ENCODE measurements around the gene RPS16. TPM values are rescaled to one million over a fixed set of nuclear protein-coding genes. Genes with fewer than 3 reads are reported as not detected.
A peak's percentile ranks its signal among the peaks of the same experiment; 100 is the strongest.

RPS16 gene
- total and polyA plus RNA-seq, 9 of the 15 experiments (the other 6 are each of a cell fraction or from before 2014, with no cell fraction given): 82.6 to 3,671 (median 2,204) TPM

DNA sequence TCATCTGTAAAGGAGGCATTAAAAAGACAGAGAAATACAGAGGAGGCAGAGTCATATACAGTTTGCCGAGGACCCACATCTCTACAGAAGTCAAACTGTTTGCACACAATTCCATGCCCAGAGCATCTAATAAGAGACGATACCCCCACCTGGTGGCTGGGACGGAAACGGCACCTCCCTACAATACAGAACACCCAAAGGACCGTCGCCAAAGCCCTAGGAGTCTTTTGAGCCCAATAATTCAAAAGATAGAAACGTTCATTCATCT, 24.0 kb downstream of the RPS16 start:
- intact Hi-C loops (cut with micrococcal nuclease): loop anchor here (1.0 to 5.0 kb wide), 5 partner anchors 14 to 289 kb away; partner anchors contain the start of gene SAMD4B
- peak overlapping the region; percentile 21 to 69; a peak in 3 of 4 replicates for H3K9ac ChIP-seq (ENCODE audit: insufficient read depth in 1 of 2, low read depth in 2 of 2, low read length in 2 of 2)
- DNase-seq (ENCODE audit: extremely low read depth in 1 of 4, low spot score in 3 of 4): peak; percentile 45 to 94 (median 62)
- peak; percentile 45 for ATAC-seq
- POLR2A ChIA-PET: interaction anchor here (0.8 to 1.4 kb wide), 4 partner anchors 10 to 24 kb away, joined by 3 to 8 read pairs (median 4); partner anchors contain the start of genes MED29, PAF1 and RPS16
- H3K27me3 ChIP-seq (ENCODE audit: control insufficient read depth in 2 of 2, insufficient read depth in 2 of 2, low read length in 2 of 2): no peaks in the 10 kb centered on the region
- peaks cover 61% of the 10 kb centered on the region for H3K79me2 ChIP-seq (ENCODE audit: control insufficient read depth, insufficient read depth, low read length)
- peaks cover 22% of the 10 kb centered on the region; the same call in 2 of the 3 replicates for H3K36me3 ChIP-seq (ENCODE audit: control insufficient read depth, insufficient read depth, low read length)
- H2AFZ ChIP-seq (ENCODE audit: low read depth, low read length): peak overlapping the region; percentile 52
- H3K4me2 ChIP-seq (ENCODE audit: insufficient read depth, low read length): peak overlapping the region; percentile 70
- CTCF ChIA-PET (ENCODE audit: low intra/inter-chr PET ratio): interaction anchor here (0.6 to 3.7 kb wide), 8 partner anchors 10 to 482 kb away, joined by 3 to 74 read pairs (median 7); no protein-coding TSS in a partner anchor
- no peaks in the 10 kb centered on the region for H3K9me1 ChIP-seq (ENCODE audit: control insufficient read depth, insufficient read depth, low read length)
- peak overlapping the region; percentile 98 for H3K27ac ChIP-seq (ENCODE audit: extremely low read depth, low read depth, low read length)
- in situ Hi-C loops (cut with MboI): no loop called here
- no peak for FAIRE-seq
- WGBS (ENCODE audit: insufficient coverage, low coverage, missing lambda C conversion rate): 0% methylated on average over 7 of the region's 7 CpGs
- H3K4me3 ChIP-seq: peak overlapping the region; percentile 71
- peaks cover 4% of the 10 kb centered on the region; the same call in 1 of the 2 replicates for H4K20me1 ChIP-seq (replicated peaks; ENCODE audit: control insufficient read depth, insufficient read depth, low read length)
- no peaks in the 10 kb centered on the region for H3K9me3 ChIP-seq (replicated peaks; ENCODE audit: control insufficient read depth, insufficient read depth, low read depth, low read length)
- no TSS peak for BruUV-seq (replicated peaks)
- peaks cover 39 to 75% of the 10 kb centered on the region in 2 experiments for H3K4me1 ChIP-seq (replicated peaks in 1 of 2; ENCODE audit: control insufficient read depth in 2 of 2, insufficient read depth in 2 of 2, low read length in 2 of 2)
- no peak for TF ChIP-seq ZNF197 (CRISPR knock-in tag; IDR thresholded peaks at IDR 0.05; ENCODE audit: low read depth)
- no peak for TF ChIP-seq ZNF57 (CRISPR knock-in tag; IDR thresholded peaks at IDR 0.05)
- TF ChIP-seq DMBX1 (CRISPR knock-in tag; IDR thresholded peaks at IDR 0.05; ENCODE audit: borderline replicate concordance): peak; percentile 47; the same call in 1 of the 2 replicates
- no peak for TF ChIP-seq TOE1 (IDR thresholded peaks at IDR 0.05; ENCODE audit: borderline replicate concordance)
- no peak for TF ChIP-seq TOE1 (CRISPR knock-in tag; IDR thresholded peaks at IDR 0.05; ENCODE audit: borderline replicate concordance, low read depth)
- TF ChIP-seq, protein P1, sequence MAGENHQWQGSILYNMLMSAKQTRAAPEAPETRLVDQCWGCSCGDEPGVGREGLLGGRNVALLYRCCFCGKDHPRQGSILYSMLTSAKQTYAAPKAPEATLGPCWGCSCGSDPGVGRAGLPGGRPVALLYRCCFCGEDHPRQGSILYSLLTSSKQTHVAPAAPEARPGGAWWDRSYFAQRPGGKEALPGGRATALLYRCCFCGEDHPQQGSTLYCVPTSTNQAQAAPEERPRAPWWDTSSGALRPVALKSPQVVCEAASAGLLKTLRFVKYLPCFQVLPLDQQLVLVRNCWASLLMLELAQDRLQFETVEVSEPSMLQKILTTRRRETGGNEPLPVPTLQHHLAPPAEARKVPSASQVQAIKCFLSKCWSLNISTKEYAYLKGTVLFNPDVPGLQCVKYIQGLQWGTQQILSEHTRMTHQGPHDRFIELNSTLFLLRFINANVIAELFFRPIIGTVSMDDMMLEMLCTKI (IDR thresholded peaks at IDR 0.05; ENCODE audit: partially characterized antibody): no peak
- TF ChIP-seq LARP7 (IDR thresholded peaks at IDR 0.05): no peak
- TF ChIP-seq, protein P2, sequence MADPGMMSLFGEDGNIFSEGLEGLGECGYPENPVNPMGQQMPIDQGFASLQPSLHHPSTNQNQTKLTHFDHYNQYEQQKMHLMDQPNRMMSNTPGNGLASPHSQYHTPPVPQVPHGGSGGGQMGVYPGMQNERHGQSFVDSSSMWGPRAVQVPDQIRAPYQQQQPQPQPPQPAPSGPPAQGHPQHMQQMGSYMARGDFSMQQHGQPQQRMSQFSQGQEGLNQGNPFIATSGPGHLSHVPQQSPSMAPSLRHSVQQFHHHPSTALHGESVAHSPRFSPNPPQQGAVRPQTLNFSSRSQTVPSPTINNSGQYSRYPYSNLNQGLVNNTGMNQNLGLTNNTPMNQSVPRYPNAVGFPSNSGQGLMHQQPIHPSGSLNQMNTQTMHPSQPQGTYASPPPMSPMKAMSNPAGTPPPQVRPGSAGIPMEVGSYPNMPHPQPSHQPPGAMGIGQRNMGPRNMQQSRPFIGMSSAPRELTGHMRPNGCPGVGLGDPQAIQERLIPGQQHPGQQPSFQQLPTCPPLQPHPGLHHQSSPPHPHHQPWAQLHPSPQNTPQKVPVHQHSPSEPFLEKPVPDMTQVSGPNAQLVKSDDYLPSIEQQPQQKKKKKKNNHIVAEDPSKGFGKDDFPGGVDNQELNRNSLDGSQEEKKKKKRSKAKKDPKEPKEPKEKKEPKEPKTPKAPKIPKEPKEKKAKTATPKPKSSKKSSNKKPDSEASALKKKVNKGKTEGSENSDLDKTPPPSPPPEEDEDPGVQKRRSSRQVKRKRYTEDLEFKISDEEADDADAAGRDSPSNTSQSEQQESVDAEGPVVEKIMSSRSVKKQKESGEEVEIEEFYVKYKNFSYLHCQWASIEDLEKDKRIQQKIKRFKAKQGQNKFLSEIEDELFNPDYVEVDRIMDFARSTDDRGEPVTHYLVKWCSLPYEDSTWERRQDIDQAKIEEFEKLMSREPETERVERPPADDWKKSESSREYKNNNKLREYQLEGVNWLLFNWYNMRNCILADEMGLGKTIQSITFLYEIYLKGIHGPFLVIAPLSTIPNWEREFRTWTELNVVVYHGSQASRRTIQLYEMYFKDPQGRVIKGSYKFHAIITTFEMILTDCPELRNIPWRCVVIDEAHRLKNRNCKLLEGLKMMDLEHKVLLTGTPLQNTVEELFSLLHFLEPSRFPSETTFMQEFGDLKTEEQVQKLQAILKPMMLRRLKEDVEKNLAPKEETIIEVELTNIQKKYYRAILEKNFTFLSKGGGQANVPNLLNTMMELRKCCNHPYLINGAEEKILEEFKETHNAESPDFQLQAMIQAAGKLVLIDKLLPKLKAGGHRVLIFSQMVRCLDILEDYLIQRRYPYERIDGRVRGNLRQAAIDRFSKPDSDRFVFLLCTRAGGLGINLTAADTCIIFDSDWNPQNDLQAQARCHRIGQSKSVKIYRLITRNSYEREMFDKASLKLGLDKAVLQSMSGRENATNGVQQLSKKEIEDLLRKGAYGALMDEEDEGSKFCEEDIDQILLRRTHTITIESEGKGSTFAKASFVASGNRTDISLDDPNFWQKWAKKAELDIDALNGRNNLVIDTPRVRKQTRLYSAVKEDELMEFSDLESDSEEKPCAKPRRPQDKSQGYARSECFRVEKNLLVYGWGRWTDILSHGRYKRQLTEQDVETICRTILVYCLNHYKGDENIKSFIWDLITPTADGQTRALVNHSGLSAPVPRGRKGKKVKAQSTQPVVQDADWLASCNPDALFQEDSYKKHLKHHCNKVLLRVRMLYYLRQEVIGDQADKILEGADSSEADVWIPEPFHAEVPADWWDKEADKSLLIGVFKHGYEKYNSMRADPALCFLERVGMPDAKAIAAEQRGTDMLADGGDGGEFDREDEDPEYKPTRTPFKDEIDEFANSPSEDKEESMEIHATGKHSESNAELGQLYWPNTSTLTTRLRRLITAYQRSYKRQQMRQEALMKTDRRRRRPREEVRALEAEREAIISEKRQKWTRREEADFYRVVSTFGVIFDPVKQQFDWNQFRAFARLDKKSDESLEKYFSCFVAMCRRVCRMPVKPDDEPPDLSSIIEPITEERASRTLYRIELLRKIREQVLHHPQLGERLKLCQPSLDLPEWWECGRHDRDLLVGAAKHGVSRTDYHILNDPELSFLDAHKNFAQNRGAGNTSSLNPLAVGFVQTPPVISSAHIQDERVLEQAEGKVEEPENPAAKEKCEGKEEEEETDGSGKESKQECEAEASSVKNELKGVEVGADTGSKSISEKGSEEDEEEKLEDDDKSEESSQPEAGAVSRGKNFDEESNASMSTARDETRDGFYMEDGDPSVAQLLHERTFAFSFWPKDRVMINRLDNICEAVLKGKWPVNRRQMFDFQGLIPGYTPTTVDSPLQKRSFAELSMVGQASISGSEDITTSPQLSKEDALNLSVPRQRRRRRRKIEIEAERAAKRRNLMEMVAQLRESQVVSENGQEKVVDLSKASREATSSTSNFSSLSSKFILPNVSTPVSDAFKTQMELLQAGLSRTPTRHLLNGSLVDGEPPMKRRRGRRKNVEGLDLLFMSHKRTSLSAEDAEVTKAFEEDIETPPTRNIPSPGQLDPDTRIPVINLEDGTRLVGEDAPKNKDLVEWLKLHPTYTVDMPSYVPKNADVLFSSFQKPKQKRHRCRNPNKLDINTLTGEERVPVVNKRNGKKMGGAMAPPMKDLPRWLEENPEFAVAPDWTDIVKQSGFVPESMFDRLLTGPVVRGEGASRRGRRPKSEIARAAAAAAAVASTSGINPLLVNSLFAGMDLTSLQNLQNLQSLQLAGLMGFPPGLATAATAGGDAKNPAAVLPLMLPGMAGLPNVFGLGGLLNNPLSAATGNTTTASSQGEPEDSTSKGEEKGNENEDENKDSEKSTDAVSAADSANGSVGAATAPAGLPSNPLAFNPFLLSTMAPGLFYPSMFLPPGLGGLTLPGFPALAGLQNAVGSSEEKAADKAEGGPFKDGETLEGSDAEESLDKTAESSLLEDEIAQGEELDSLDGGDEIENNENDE (IDR thresholded peaks at IDR 0.05; ENCODE audit: low read depth, low read length): no peak

Measured in K562 (cell line).